IPS DF 4.7 (cell line): ENCODE measurements around the gene PARD3B.
A peak's percentile ranks its signal among the peaks of the same experiment; 100 is the strongest.

ENCODE experiments used
- DNase-seq: peaks from one replicate; pipeline ENCODE4 v3.0.0-alpha.2; 2013; ENCODE audit warnings: low spot score; ENCODE audit errors: extremely low read depth

PARD3B gene

GRCh38 chr2:205047273-205047839 is 502.1 kb downstream of the PARD3B start:
- peak; percentile 76 for DNase-seq

GRCh38 chr2:205051417-205051816 is 506.1 kb downstream of the PARD3B start:
- DNase-seq, result no peak

DNA sequence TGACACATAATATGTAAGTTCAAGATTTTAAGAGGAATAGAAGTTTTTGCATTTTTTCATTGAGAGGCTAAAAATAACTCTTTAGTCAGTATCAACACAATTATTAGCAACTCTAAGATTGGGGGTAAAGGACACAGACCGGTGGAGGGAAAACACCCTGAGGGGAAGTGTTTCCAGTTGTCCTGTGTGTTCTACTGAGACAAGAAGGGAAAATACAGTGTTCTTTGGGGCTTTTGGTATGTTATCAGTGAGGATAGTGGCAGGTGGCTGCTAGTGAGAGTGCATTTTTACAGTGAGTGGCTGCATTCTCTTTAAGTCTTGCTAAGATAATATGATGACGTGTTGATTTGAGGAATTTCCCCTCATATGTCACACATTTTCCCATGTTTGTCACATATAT is 507.5 kb downstream of the PARD3B start:
- no peak for DNase-seq

- DNase-seq, result no peak
Observed at GRCh38 chr2:205053827-205054410, 508.6 kb downstream of the PARD3B start.

GRCh38 chr2:205054789-205055188 is 509.5 kb downstream of the PARD3B start:
- no peak for DNase-seq

- DNase-seq, result no peak
Observed at GRCh38 chr2:205055251-205055650, 510.0 kb downstream of the PARD3B start.

GRCh38 chr2:205056151-205056561 is 510.9 kb downstream of the PARD3B start:
- DNase-seq, result no peak

GRCh38 chr2:205058409-205058808 is 513.1 kb downstream of the PARD3B start:
- DNase-seq, result no peak

DNA sequence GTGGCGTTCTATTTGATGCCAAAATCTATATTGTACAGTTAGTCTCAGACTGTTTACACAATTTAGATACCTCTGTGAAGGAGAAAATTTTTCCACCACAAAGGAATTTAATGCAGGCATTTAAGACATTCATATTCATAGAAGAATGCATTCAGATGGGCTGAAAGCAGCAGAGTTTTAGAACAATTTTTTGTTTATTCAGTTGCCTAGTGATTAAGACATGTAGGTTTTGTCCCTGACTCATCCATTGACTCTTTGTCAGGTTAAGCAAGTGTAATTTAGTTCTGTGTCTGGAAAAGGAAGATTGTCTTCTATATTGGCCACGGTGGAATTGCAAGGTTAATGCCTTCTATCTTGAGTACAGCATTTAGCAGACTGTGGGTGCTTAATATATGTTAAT is 515.0 kb downstream of the PARD3B start:
- no peak for DNase-seq

GRCh38 chr2:205066081-205066480 is 520.8 kb downstream of the PARD3B start:
- no peak for DNase-seq

- DNase-seq, result no peak
Observed at GRCh38 chr2:205069928-205070327, 524.7 kb downstream of the PARD3B start.

GRCh38 chr2:205070889-205071288 is 525.6 kb downstream of the PARD3B start:
- no peak for DNase-seq

- DNase-seq, result no peak
Observed at GRCh38 chr2:205073433-205074020, 528.3 kb downstream of the PARD3B start.

DNA sequence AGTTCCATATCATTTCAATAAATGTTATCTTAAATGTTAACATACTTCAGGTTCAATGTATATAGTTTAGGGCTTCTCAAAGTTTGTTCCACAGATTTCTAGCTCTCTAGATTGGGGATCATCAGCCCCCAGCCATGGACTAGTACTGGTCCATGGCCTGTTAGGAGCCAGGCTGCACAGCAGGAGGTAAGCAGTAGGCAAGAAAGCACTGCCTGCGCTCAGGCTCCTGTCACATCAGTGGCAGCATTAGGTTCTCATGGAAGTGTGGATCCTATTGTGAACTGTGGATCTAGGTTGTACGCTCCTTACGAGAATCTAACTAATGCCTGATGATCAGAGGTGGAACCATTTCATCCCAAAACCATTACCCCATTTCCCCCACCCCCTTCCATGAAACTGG is 531.1 kb downstream of the PARD3B start:
- no peak for DNase-seq

GRCh38 chr2:205077159-205077558 is 531.9 kb downstream of the PARD3B start:
- no peak for DNase-seq

GRCh38 chr2:205078762-205079161 is 533.5 kb downstream of the PARD3B start:
- DNase-seq, result no peak

DNA sequence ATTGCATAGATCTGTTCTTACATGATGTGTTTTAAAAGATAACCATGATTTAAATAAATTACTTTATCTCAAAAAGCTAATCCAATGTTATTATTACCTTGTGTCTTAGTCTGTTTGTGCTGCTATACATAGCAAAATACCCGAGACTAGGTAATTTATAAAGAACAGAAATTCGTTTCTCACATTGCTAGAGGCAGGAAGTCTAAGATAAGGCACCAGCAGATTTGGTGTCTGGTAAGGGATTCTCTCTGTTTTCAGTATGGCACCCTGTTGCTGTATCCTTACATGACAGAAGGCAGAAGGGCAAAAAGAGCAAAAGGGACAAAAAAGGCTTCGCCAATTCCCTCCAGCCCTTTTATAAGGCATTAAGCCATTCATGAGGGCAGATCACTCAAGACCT is 533.9 kb downstream of the PARD3B start:
- no peak for DNase-seq

GRCh38 chr2:205086662-205087061 is 541.4 kb downstream of the PARD3B start:
- DNase-seq, result no peak

DNA sequence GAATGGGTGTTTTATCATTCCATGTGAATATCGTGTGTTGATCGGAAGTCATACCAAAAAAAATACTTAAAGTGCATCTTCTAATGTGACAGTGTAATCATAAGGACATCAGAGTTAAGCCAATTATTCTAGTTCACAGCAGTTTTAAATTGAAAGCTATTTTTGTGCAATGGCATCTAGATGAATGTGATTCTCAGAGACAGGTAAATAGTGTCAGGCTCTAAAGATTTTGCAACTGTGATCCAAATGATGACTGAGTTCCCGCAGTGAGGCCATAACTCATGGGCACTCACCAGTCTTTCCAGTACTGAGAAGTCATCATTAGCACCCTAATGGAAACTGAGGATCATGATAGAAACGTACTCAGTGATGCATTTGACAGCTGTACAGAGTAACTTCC is 542.6 kb downstream of the PARD3B start:
- DNase-seq, result no peak

DNA sequence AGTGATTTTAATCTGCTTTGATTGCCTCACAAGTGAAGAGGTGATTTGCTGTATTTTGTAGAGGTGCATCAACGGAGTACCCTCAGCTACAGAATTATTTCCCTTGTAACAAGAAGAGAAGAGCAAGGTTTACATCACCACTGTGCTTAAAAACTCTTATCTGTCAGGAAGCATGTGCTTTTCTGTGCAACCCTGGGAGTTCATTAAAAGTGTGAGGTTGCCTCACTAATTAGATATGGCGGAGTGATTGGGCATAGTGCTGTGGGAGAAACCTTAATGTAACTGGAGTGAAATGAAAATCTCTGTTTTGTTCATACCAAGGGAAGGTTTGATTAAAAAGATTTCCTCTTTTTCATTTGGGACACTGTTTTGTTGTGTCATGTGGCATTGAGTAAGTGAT is 544.7 kb downstream of the PARD3B start:
- no peak for DNase-seq

GRCh38 chr2:205091411-205091810 is 546.1 kb downstream of the PARD3B start:
- no peak for DNase-seq

GRCh38 chr2:205094031-205094430 is 548.8 kb downstream of the PARD3B start:
- DNase-seq, result no peak

DNA sequence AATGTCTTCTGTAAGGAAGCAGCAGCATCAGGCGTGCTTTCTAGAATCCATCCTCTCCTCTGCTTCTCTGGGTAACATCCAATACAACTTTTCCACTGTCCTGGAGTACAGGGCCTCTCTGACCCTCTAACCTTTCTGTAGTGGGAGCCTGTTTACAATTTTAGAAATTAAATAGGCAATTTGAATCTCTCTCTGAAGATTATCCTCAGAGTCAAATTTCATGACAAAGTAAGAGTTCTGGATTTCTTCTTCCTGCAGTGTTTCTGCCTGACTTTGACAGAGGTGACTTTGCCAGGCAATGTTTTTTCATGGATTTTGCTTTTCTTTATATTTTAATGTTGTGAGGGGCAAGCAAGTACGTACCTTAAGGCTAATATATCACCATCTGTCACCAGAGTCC is 558.4 kb downstream of the PARD3B start:
- no peak for DNase-seq
